ENCODE measurements around the gene EFCAB13. TPM values are rescaled to one million over a fixed set of nuclear protein-coding genes. Genes with fewer than 3 reads are reported as not detected.

EFCAB13 gene
- total RNA-seq, 4 donors from 2014 or later: 4.0 to 12.9 (median 7.1) TPM

- WGBS: 93% methylated on average over 4 of the region's 4 CpGs
- Histone ChIP-seq H3K9me3 (peaks cover 0 to 7% (median 0%) of the 10 kb centered on the region in 4 donors), H3K36me3 (peaks cover 27 to 47% (median 36%) of the 10 kb centered on the region in 4 donors), H3K4me1 (peaks cover 8 to 50% (median 44%) of the 10 kb centered on the region in 4 donors), H3K27ac (replicated peaks in 1 of 4) (peak overlapping the region; percentile 6 to 52 (median 42)), H3K4me3 (no peak overlapping the region), H3K27me3 (no peaks in the 10 kb centered on the region)
- intact Hi-C loops (cut with DNase I): no loop called here
- TF ChIP-seq CTCF (IDR thresholded peaks at IDR 0.05): no peak
- no peak for TF ChIP-seq POLR2AphosphoS5 (IDR thresholded peaks at IDR 0.05)
- no peak for TF ChIP-seq POLR2A (IDR thresholded peaks at IDR 0.05; ENCODE audit: low read depth)
- no peak for TF ChIP-seq EP300 (IDR thresholded peaks at IDR 0.05)
- DNase-seq (ENCODE audit: extremely low spot score): no peak
Measured at GRCh38 chr17:47297661-47298400, 25.9 kb upstream of the EFCAB13 start.

GRCh38 chr17:47298712-47299111, 25.0 kb upstream of the EFCAB13 start:
- 94% methylated on average over 6 of the region's 6 CpGs for WGBS
- TF ChIP-seq POLR2AphosphoS5 (IDR thresholded peaks at IDR 0.05) (no peak), POLR2A (IDR thresholded peaks at IDR 0.05; ENCODE audit: low read depth) (no peak), CTCF (IDR thresholded peaks at IDR 0.05) (no peak), EP300 (IDR thresholded peaks at IDR 0.05) (no peak)
- no peak overlapping the region for H3K4me3 ChIP-seq
- H3K27me3 ChIP-seq: no peaks in the 10 kb centered on the region
- H3K4me1 ChIP-seq: peaks cover 8 to 50% (median 41%) of the 10 kb centered on the region in 4 donors
- H3K36me3 ChIP-seq: peaks cover 25 to 51% (median 38%) of the 10 kb centered on the region in 4 donors
- H3K9me3 ChIP-seq: peaks cover 0 to 7% (median 0%) of the 10 kb centered on the region in 4 donors
- peak overlapping the region in 1 of 4 donors; percentile 10 for H3K27ac ChIP-seq (replicated peaks in 1 of 4)
- no peak for DNase-seq (ENCODE audit: extremely low spot score)
- intact Hi-C loops (cut with DNase I): no loop called here

GRCh38 chr17:47299239-47299910, 24.4 kb upstream of the EFCAB13 start:
- H3K4me3 ChIP-seq: no peak overlapping the region
- no peaks in the 10 kb centered on the region for H3K27me3 ChIP-seq
- intact Hi-C loops (cut with DNase I): no loop called here
- peaks cover 0 to 7% (median 0%) of the 10 kb centered on the region in 4 donors for H3K9me3 ChIP-seq
- H3K36me3 ChIP-seq: peaks cover 25 to 57% (median 41%) of the 10 kb centered on the region in 4 donors
- no peak for TF ChIP-seq POLR2AphosphoS5 (IDR thresholded peaks at IDR 0.05)
- TF ChIP-seq EP300 (IDR thresholded peaks at IDR 0.05): no peak
- no peak for TF ChIP-seq CTCF (IDR thresholded peaks at IDR 0.05)
- TF ChIP-seq POLR2A (IDR thresholded peaks at IDR 0.05; ENCODE audit: low read depth): no peak
- DNase-seq (ENCODE audit: extremely low spot score): no peak
- WGBS: 86% methylated on average over 7 of the region's 13 CpGs
- peaks cover 8 to 45% (median 35%) of the 10 kb centered on the region in 4 donors for H3K4me1 ChIP-seq
- no peak overlapping the region for H3K27ac ChIP-seq (replicated peaks in 1 of 4)

GRCh38 chr17:47300718-47301117, 23.0 kb upstream of the EFCAB13 start:
- Histone ChIP-seq H3K4me3 (no peak overlapping the region), H3K4me1 (peaks cover 6 to 44% (median 34%) of the 10 kb centered on the region in 4 donors), H3K27ac (replicated peaks in 1 of 4) (no peak overlapping the region), H3K36me3 (peaks cover 25 to 58% (median 41%) of the 10 kb centered on the region in 4 donors), H3K27me3 (no peaks in the 10 kb centered on the region), H3K9me3 (peaks cover 0 to 7% (median 0%) of the 10 kb centered on the region in 4 donors)
- intact Hi-C loops (cut with DNase I): no loop called here
- no peak for TF ChIP-seq CTCF (IDR thresholded peaks at IDR 0.05)
- TF ChIP-seq POLR2A (IDR thresholded peaks at IDR 0.05; ENCODE audit: low read depth): no peak
- TF ChIP-seq EP300 (IDR thresholded peaks at IDR 0.05): no peak
- TF ChIP-seq POLR2AphosphoS5 (IDR thresholded peaks at IDR 0.05): no peak
- no peak for DNase-seq (ENCODE audit: extremely low spot score)
- 89% methylated on average over 1 of the region's 1 CpG for WGBS
